Kidney (tissue), 14 donors: ENCODE results near the gene POLR2C. TPM values are rescaled to one million over a fixed set of nuclear protein-coding genes. Genes with fewer than 3 reads are reported as not detected.

ENCODE experiments used
- DNase-seq, 5 donors: peaks; one replicate each; pipeline ENCODE4 v3.0.0-alpha.2; 2013 to 2020
- FAIRE-seq: peaks from 2 replicates; lab custom pipeline; 2012; peaks lifted over from hg19 to GRCh38; lab: Jason Lieb, UNC
- H3K27ac ChIP-seq, 2 donors: one replicate each; pipeline ENCODE4 v1.7.0; 2013; ENCODE audit warnings: low read depth in 2 of 2, low read length in 2 of 2, inconsistent platforms in 1 of 2
- H3K27me3 ChIP-seq: one replicate; pipeline ENCODE4 v1.7.1; 2013; ENCODE audit warnings: low read length, inconsistent platforms; ENCODE audit not compliant: control insufficient read depth, insufficient read depth
- H3K36me3 ChIP-seq, 3 donors: one replicate each; pipeline versions ENCODE4 v1.7.0 to v1.7.1; 2013; ENCODE audit warnings: low read length in 3 of 3, control low read depth in 1 of 3, inconsistent platforms in 1 of 3; ENCODE audit not compliant: insufficient read depth in 3 of 3, control insufficient read depth in 2 of 3
- H3K4me1 ChIP-seq, 3 donors: one replicate each; pipeline versions ENCODE4 v1.7.0 to v1.7.1; 2013; ENCODE audit warnings: low read length in 3 of 3, inconsistent platforms in 1 of 3, low read depth in 1 of 3; ENCODE audit not compliant: control insufficient read depth in 2 of 3, insufficient read depth in 2 of 3
- H3K4me3 ChIP-seq, 3 donors: one replicate each; pipeline versions ENCODE4 v1.7.0 to v1.8.1; 2013; ENCODE audit warnings: low read length in 3 of 3, control low read depth in 1 of 3, inconsistent platforms in 1 of 3
- H3K9ac ChIP-seq, 3 donors: one replicate each; pipeline versions ENCODE4 v1.7.0 to v1.7.1; 2013; ENCODE audit warnings: low read length in 3 of 3, control low read depth in 1 of 3, inconsistent platforms in 1 of 3
- H3K9me3 ChIP-seq, 3 donors: one replicate each; pipeline versions ENCODE4 v1.7.0 to v1.7.1; 2013; ENCODE audit warnings: low read length in 3 of 3, control low read depth in 1 of 3, inconsistent platforms in 1 of 3; ENCODE audit not compliant: control insufficient read depth in 2 of 3, insufficient read depth in 1 of 3
- intact Hi-C: fragments of 100-400 bp; cut with DNase I; formaldehyde crosslinking; loops from one replicate; pipeline ENCODE4 v1.11.1; 2022
- polyA plus RNA-seq: library from polyadenylated mRNA; stranded (reverse); fragments of 350-450 nt; fragmentation: Illumina TruSeq; extraction: RNeasy Lipid Tissue Mini Kit (QIAGEN cat#74804); gene quantifications from one replicate; pipeline ENCODE4 v1.2.3, GENCODE V29; 2014; ENCODE audit warnings: low read depth, low replicate concordance; ENCODE audit not compliant: insufficient read depth
- total RNA-seq: library from RNA; stranded (reverse); fragmentation: NEBNext Ultra II Directional; extraction: Animal tissue kit (Norgen Biotek cat#: 25700); gene quantifications from one replicate; pipeline ENCODE4 v1.2.1, GENCODE V29; 2021
- TF ChIP-seq, protein P1 (sequence below): IDR thresholded peaks from 3 replicates; pipeline ENCODE4 v1.5.1; 2012; ENCODE audit warnings: mild to moderate bottlenecking, moderate library complexity, borderline replicate concordance; ENCODE audit not compliant: insufficient read depth; ENCODE audit errors: extremely low read depth
- donor health status: control.
- donor health status: control.
- donor health status: control.
- donor health status: control.
- donor health status: control.
- donor health status: DM: yes; HTN: yes; CAD: no.
- donor health status: Normal renal cell carcinoma (clear cell type).

Gene POLR2C
- total and polyA plus RNA-seq, 2 donors from 2014 or later, result 58.9 to 68.9 TPM

DNA sequence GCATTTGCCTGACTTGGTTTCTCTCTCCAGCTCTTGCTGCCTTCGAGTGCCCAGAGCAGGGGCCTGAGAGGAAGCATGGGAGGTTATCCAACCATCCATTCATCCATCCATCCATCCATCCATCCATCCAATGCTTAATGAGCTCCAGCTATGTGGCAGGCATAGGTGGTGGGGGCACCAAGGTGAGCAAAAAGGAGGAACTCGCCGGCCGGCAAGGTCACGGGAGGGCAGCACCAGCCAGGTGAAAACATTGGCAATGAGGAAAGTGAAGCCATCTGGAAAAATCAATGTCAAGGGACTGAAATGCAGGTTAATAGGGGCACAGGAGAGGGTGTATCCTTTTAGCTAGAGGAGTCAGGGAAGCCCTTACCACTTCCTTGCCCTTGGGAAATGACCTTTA lies 42.0 kb downstream of the POLR2C start:
- Histone ChIP-seq H3K27ac (no peak overlapping the region), H3K9ac (no peak overlapping the region), H3K27me3 (no peaks in the 10 kb centered on the region), H3K4me3 (no peak overlapping the region), H3K9me3 (no peaks in the 10 kb centered on the region), H3K36me3 (no peaks in the 10 kb centered on the region), H3K4me1 (peaks cover 0 to 2% (median 0%) of the 10 kb centered on the region in 3 donors)
- intact Hi-C loops, result no loop called here
- TF ChIP-seq, protein P1, sequence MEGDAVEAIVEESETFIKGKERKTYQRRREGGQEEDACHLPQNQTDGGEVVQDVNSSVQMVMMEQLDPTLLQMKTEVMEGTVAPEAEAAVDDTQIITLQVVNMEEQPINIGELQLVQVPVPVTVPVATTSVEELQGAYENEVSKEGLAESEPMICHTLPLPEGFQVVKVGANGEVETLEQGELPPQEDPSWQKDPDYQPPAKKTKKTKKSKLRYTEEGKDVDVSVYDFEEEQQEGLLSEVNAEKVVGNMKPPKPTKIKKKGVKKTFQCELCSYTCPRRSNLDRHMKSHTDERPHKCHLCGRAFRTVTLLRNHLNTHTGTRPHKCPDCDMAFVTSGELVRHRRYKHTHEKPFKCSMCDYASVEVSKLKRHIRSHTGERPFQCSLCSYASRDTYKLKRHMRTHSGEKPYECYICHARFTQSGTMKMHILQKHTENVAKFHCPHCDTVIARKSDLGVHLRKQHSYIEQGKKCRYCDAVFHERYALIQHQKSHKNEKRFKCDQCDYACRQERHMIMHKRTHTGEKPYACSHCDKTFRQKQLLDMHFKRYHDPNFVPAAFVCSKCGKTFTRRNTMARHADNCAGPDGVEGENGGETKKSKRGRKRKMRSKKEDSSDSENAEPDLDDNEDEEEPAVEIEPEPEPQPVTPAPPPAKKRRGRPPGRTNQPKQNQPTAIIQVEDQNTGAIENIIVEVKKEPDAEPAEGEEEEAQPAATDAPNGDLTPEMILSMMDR, result no peak
- no peak for FAIRE-seq
- DNase-seq, result peak in 1 of 5 donors; percentile 26

DNA sequence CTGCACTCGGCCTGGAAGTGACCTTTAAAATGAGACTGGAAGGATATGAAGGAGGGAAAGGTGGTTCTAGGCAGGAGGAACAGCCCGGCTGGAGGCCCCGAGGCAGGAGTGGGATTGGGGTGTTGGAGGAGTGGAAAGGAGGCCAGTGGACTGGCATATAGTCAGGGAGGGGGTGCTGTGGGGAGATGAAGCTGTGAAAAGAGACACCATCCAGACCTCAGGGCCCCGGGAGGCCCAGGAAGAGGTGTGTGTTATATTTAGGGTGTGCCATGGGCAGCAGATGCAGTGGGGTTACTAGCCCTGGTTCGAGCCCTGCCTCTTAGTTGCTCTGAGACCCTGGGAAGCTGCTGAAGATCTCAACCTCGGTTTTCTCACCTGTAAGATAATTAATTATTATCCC lies 42.7 kb downstream of the POLR2C start:
- Histone ChIP-seq H3K27me3 (no peaks in the 10 kb centered on the region), H3K27ac (no peak overlapping the region), H3K9me3 (no peaks in the 10 kb centered on the region), H3K4me1 (peaks cover 0 to 5% (median 0%) of the 10 kb centered on the region in 3 donors), H3K9ac (no peak overlapping the region), H3K36me3 (no peaks in the 10 kb centered on the region), H3K4me3 (no peak overlapping the region)
- FAIRE-seq (no peak), DNase-seq (peak in 1 of 5 donors; percentile 37)
- intact Hi-C loops, result no loop called here
- TF ChIP-seq, protein P1, result no peak

DNA sequence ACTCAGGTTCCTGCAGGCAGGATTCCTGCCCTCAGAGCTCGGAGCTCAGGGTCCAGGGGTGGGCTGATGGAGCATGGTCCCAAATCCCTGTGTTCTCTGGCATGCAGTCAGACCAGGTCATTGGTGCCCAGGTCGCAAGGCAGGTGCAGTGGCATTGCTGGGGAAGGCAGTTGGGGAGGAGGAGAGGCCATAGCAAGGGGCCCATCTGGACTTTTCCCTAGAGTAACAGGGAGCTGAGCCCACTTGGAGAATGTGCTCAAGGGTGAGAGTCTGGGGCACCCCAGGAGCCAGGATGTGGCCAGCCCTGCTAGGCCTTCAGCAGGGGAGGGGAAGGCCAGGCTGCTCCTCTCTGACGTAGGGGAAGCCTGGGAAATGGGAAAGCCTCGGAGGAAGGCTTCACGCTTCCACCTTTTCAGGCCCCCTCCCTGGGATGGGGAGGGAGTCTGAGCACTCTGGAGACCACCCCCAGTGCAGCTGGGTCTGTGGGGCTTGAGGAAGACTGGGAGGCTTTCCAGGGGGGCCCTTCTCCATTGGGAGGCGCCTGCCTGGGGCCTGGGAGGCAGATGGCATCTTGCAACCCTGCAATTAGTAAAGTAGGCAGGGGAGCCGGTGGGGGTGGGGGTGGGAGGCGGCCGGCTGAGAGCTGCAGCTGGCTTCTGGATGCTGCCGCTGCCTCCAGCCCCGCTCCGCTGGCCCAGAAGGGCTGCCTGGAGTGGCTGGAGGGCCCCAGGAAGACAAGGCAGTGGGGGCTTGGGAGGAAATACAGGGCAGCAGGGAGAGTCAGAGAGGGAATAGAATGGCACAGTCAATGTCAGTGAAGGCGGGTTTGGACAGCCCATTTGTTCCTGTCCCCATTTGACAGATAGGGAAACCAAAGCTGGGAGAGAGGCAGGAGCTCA lies 44.9 kb downstream of the POLR2C start:
- H3K4me1 ChIP-seq, result peaks cover 0 to 5% (median 0%) of the 10 kb centered on the region in 3 donors
- no peaks in the 10 kb centered on the region for H3K9me3 ChIP-seq
- H3K36me3 ChIP-seq, result no peaks in the 10 kb centered on the region
- DNase-seq, result peak in 2 of 5 donors; percentile 28 to 56
- TF ChIP-seq, protein P1, result no peak
- H3K4me3 ChIP-seq, result no peak overlapping the region
- no peaks in the 10 kb centered on the region for H3K27me3 ChIP-seq
- H3K27ac ChIP-seq, result no peak overlapping the region
- no peak overlapping the region for H3K9ac ChIP-seq
- FAIRE-seq, result no peak
- intact Hi-C loops, result no loop called here
